ENCODE data around the gene SIGLEC1.

Gene SIGLEC1

DNA sequence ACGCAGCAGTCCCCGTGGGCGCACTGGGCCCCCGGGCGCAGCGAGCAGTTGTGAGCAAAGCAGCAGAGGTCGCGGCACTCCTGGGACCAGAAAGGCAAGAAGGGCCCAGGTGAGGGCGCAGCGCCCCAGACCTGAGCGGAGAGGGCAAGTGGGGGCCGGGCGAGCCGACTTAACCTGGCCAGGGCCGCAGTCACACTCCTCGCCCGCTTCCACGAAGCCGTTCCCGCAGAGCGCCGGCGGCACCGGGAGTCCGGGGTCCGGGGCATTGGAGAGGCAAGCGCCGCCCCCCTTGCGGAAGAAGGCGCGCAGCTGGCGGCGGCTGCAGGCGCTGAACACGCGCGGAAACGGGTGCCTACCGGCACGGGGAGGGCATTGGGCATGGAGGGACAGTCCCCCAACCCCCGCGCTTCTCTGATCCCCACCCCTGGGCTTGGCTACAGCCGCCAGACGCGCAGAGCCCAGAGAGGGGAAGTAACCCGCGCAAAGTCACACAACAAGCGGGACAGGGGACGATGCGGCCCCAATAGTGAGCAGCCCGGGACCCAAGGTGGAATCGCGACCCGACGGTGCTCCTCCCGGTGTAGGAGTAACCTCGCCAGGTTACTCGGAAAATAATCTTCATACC, 39.7 kb downstream of the SIGLEC1 start:
- Histone ChIP-seq H3K36me3 (no peaks in the 10 kb centered on the region), H4K20me1 (peaks cover 0 to 44% (median 14%) of the 10 kb centered on the region in 11 experiments; a peak in 16 of 22 replicates), H3K4me2 (peak overlapping the region; percentile 86 to 100 (median 97)), H3K27me3 (peaks cover 25 to 58% (median 39%) of the 10 kb centered on the region in 11 experiments; a peak in 21 of 22 replicates), H3K4me3 (peak overlapping the region; percentile 45 to 70 (median 56)), H3K27ac (peak overlapping the region in 4 of 11 experiments; percentile 34 to 69 (median 50); a peak in 7 of 22 replicates), H3K9ac (peak overlapping the region; percentile 11 to 63 (median 57); a peak in 20 of 22 replicates), H3K4me1 (peaks cover 45 to 66% (median 61%) of the 10 kb centered on the region in 10 experiments), H3K9me3 (replicated peaks in 1 of 11) (no peaks in the 10 kb centered on the region)
- TF ChIP-seq Cebpa-rat (IDR thresholded peaks at IDR 0.05): no peak

DNA sequence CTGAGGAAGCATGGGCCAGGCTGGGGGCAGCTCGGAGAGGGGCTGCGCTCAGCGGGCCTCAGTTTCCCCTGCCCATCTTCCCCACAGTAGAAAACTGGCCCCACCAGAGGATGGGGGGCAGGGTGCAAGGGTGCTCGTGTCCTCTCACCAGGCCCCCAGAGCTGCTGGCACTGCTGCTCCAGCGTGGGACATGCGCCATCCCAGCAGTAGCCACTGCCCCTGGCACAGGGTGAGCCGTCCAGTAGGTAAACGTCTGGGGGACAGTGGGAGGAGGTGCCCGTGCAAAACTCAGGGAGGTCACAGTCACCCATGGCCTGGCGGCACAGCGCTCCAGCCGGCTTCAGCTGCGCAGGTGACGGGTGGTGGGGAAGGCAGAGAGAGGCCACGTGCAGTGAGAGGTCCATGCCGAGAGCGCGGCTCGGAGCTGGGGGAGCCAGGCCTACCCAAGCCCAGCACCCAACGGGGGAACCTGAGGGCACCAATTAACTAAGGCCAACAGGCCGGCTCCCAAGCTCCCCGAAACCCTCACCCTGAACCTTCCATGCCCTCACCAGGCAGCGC, 40.3 kb downstream of the SIGLEC1 start:
- no peaks in the 10 kb centered on the region for H3K36me3 ChIP-seq
- peaks cover 25 to 56% (median 39%) of the 10 kb centered on the region in 11 experiments; a peak in 21 of 22 replicates for H3K27me3 ChIP-seq
- peak overlapping the region in 10 of 11 experiments; percentile 19 to 63 (median 58); a peak in 17 of 22 replicates for H3K9ac ChIP-seq
- peak overlapping the region in 4 of 11 experiments; percentile 34 to 69 (median 50); a peak in 8 of 22 replicates for H3K27ac ChIP-seq
- H3K4me2 ChIP-seq: peak overlapping the region; percentile 86 to 100 (median 97)
- H4K20me1 ChIP-seq: peaks cover 0 to 44% (median 14%) of the 10 kb centered on the region in 11 experiments; a peak in 16 of 22 replicates
- no peaks in the 10 kb centered on the region for H3K9me3 ChIP-seq (replicated peaks in 1 of 11)
- peak overlapping the region; percentile 45 to 70 (median 56) for H3K4me3 ChIP-seq
- TF ChIP-seq Cebpa-rat (IDR thresholded peaks at IDR 0.05): no peak
- H3K4me1 ChIP-seq: peaks cover 40 to 66% (median 57%) of the 10 kb centered on the region in 10 experiments

DNA sequence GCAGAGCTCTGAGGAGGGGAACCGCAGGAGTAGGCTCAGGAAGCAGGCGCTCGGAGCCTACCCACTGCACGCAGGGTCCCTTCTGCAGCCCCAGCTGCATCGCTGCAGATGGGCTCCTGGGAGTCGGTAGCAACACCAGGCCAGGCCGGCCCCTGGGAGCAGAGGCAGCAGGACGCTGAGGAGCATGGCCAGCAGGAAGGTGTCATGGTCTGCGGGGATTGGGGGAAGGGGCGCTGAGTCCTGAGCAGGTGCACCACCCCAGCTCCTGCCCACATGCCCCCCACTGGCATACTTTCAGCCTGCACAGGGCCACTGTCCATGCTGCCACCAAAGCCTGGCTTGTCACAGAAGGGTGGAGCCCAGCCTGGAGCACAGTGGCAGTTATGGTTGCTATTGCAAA, 41.5 kb downstream of the SIGLEC1 start:
- Histone ChIP-seq H3K4me1 (peaks cover 38 to 67% (median 59%) of the 10 kb centered on the region in 10 experiments), H4K20me1 (peaks cover 0 to 44% (median 14%) of the 10 kb centered on the region in 11 experiments; a peak in 16 of 22 replicates), H3K27ac (peak overlapping the region in 6 of 11 experiments; percentile 16 to 69 (median 36); a peak in 9 of 22 replicates), H3K9me3 (replicated peaks in 1 of 11) (no peaks in the 10 kb centered on the region), H3K9ac (peak overlapping the region in 5 of 11 experiments; percentile 3 to 63 (median 60); a peak in 9 of 22 replicates), H3K4me3 (peak overlapping the region in 3 of 10 experiments; percentile 53 to 60 (median 56); a peak in 3 of 20 replicates), H3K4me2 (peak overlapping the region; percentile 86 to 100 (median 97)), H3K36me3 (no peaks in the 10 kb centered on the region), H3K27me3 (peaks cover 25 to 53% (median 38%) of the 10 kb centered on the region in 11 experiments; a peak in 21 of 22 replicates)
- TF ChIP-seq Cebpa-rat (IDR thresholded peaks at IDR 0.05): no peak

DNA sequence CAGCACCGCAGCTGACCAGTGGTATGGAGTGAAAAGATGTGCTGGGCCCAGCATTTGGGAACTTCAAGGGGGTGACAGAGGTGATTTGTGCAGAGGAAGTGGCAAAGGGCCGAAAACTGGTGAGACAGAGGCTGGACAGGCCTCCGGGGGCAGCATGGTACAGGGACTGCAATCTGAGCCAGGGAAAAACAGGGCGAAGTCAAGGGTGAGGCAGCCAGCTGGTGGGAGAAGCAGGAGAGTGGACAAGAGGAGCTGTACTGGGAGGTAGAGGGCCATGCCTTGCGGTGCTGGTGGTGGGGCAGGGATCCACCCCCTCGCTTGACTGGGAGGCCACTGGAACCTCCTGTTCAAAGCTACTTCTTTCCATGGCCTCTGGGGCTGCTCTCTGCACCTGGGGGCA, 41.9 kb downstream of the SIGLEC1 start:
- peaks cover 40 to 71% (median 63%) of the 10 kb centered on the region in 10 experiments for H3K4me1 ChIP-seq
- H3K4me2 ChIP-seq: peak overlapping the region; percentile 86 to 100 (median 97)
- H3K36me3 ChIP-seq: no peaks in the 10 kb centered on the region
- peaks cover 24 to 50% (median 36%) of the 10 kb centered on the region in 11 experiments; a peak in 21 of 22 replicates for H3K27me3 ChIP-seq
- peaks cover 0 to 44% (median 14%) of the 10 kb centered on the region in 11 experiments; a peak in 16 of 22 replicates for H4K20me1 ChIP-seq
- no peak for TF ChIP-seq Cebpa-rat (IDR thresholded peaks at IDR 0.05)
- no peaks in the 10 kb centered on the region for H3K9me3 ChIP-seq (replicated peaks in 1 of 11)
- H3K4me3 ChIP-seq: no peak overlapping the region
- H3K9ac ChIP-seq: peak overlapping the region in 4 of 11 experiments; percentile 59 to 63 (median 60); a peak in 8 of 22 replicates
- H3K27ac ChIP-seq: peak overlapping the region in 4 of 11 experiments; percentile 20 to 69 (median 44); a peak in 7 of 22 replicates

DNA sequence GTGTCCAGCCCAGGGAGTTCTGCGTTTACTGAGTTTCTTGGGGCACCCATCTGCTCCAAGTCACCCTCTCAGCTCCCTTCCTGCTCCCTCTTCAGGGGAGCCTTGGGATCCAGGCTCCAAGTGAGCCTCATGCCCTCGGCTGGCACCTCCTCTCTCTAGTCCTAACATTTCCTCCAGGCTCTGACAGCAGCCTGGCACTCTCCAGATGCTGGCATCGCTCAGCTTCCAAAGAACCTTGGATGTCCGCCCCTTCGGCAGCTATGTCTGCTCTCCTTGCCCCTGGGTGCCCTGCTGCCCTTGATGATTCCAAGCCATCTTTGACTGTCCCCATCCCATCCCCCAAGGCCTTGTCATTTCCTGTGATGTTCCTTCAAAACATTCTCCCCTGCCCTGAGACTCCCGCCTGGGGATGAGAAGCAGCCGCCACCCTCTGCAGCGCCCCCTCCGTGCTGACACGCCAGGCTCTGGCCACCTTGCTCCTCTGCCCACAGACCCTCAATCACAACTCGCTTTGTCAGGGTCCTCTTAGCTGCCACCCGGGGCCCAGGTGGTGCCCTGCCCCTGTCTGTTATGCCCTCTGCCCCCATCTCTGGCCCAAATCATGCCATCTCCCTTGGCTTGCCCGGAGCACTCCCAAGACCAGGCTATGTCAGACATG, 42.6 kb downstream of the SIGLEC1 start:
- no peaks in the 10 kb centered on the region for H3K9me3 ChIP-seq (replicated peaks in 1 of 11)
- peaks cover 45 to 78% (median 70%) of the 10 kb centered on the region in 10 experiments for H3K4me1 ChIP-seq
- H4K20me1 ChIP-seq: peaks cover 0 to 38% (median 14%) of the 10 kb centered on the region in 11 experiments; a peak in 16 of 22 replicates
- H3K36me3 ChIP-seq: no peaks in the 10 kb centered on the region
- peak overlapping the region in 3 of 11 experiments; percentile 59 to 60 (median 60); a peak in 5 of 22 replicates for H3K9ac ChIP-seq
- H3K27ac ChIP-seq: peak overlapping the region in 3 of 11 experiments; percentile 20 to 69 (median 57); a peak in 5 of 22 replicates
- no peak for TF ChIP-seq Cebpa-rat (IDR thresholded peaks at IDR 0.05)
- H3K4me2 ChIP-seq: peak overlapping the region; percentile 86 to 100 (median 97)
- H3K27me3 ChIP-seq: peaks cover 18 to 47% (median 29%) of the 10 kb centered on the region in 11 experiments; a peak in 21 of 22 replicates
- H3K4me3 ChIP-seq: no peak overlapping the region

DNA sequence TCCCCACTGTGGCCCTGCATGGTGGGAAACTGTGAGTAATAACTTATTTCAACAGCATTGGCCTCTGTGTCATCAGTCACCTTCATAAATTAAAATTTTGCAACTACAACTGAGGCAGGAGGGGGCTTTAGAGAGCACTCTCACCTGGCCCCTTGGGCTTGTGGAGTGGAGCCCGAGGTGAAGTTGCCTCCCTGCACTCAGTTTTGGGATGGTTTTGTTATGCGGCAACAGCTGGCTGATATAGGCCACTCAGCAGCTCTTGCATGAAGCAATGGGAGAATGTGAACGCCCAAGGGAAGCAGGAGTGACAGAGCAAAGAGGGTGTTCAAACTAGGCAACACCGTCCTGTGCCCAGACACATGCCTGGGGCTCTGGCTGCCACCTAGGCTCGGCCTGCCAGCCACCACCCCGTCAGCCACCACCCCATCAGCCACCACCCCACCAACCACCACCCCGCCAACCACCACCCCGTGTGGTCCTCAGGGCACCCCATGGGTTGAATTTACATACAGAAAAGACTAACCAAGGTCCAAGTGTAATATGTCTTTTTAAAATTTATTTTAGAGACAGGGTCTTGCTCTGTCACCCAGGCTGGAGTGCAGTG, 44.9 kb downstream of the SIGLEC1 start:
- Histone ChIP-seq H4K20me1 (peaks cover 0 to 34% (median 14%) of the 10 kb centered on the region in 11 experiments; a peak in 16 of 22 replicates), H3K36me3 (no peaks in the 10 kb centered on the region), H3K4me1 (peaks cover 40 to 80% (median 67%) of the 10 kb centered on the region in 10 experiments), H3K9ac (no peak overlapping the region), H3K9me3 (replicated peaks in 1 of 11) (no peaks in the 10 kb centered on the region), H3K27me3 (peaks cover 12 to 40% (median 16%) of the 10 kb centered on the region in 11 experiments), H3K4me2 (peak overlapping the region in 4 of 11 experiments; percentile 10 to 85 (median 76); a peak in 4 of 22 replicates), H3K27ac (no peak overlapping the region), H3K4me3 (no peak overlapping the region)
- no peak for TF ChIP-seq Cebpa-rat (IDR thresholded peaks at IDR 0.05)

DNA sequence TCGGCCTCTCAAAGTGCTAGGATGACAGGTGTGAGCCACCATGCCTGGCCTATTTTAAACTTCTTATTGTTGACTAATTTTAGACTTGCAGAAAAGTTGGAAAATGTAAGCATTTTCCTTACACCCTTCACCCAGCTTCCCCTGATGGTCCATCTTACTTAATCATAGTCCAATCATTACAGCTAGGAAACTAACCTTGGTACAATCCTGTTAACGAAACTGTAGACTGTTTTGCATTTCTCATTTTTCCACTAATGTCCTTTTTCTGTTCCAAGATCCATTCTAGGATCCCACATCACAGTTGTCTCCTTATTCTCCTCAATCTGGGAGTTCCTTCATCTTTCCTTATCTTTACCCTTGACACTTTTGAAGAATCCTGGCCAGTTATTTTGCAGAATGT, 48.5 kb downstream of the SIGLEC1 start:
- Histone ChIP-seq H3K4me1 (peaks cover 29 to 55% (median 43%) of the 10 kb centered on the region in 10 experiments), H4K20me1 (peaks cover 0 to 18% (median 0%) of the 10 kb centered on the region in 11 experiments; a peak in 5 of 22 replicates)

More for the DNA sequence above, 48.5 kb downstream of the SIGLEC1 start:
- no peak for TF ChIP-seq Cebpa-rat (IDR thresholded peaks at IDR 0.05)
- no peak overlapping the region for H3K9ac ChIP-seq
- no peak overlapping the region; a peak in 1 of 22 replicates for H3K4me2 ChIP-seq
- H3K4me3 ChIP-seq: no peak overlapping the region
- peaks cover 40 to 50% (median 45%) of the 10 kb centered on the region in 11 experiments for H3K27me3 ChIP-seq
- no peak overlapping the region for H3K27ac ChIP-seq
- H3K36me3 ChIP-seq: no peaks in the 10 kb centered on the region
- no peaks in the 10 kb centered on the region; a peak in 1 of 22 replicates for H3K9me3 ChIP-seq (replicated peaks in 1 of 11)
